ENCODE measurements around the gene ZNF230. TPM values are rescaled to one million over a fixed set of nuclear protein-coding genes. Genes with fewer than 3 reads are reported as not detected.

The ZNF230 gene
- total RNA-seq, result 3.0 and 4.2 TPM in 2 replicates

GRCh38 chr19:44002566-44003460 lies at the start of gene ZNF230:
ZNF230 (plus strand) TSS chr19:44002957; CDS start chr19:44007079, 4,122 bp downstream.

GRCh38 chr19:43983912-43984686 lies 18.7 kb upstream of the ZNF230 start, which contains the start of gene ZNF155:
ZNF155 (plus strand) TSS chr19:43984188; CDS start chr19:43988544, 4,356 bp downstream.

GRCh38 chr19:44025217-44025936 lies 22.6 kb downstream of the ZNF230 start, which contains the start of gene ZNF222:
ZNF222 (plus strand) TSS chr19:44025379; CDS start chr19:44025437, 58 bp downstream.

GRCh38 chr19:44051650-44052402 lies 49.1 kb downstream of the ZNF230 start, which contains the start of gene ZNF223:
ZNF223 (plus strand) TSS chr19:44052036; CDS start chr19:44055177, 3,141 bp downstream.

Other genes with a start within 250 kb of the ZNF230 start
- gene SMG9, start 248.0 kb upstream of the ZNF230 start, total RNA-seq, result 3.8 and 5.4 TPM in 2 replicates
- 0.11 TPM in 1 of 2 replicates, not detected in the other for gene KCNN4, start 222.0 kb upstream of the ZNF230 start, total RNA-seq
- 0.22 and 0.43 TPM in 2 replicates for gene LYPD5, start 200.5 kb upstream of the ZNF230 start, total RNA-seq
- 7.2 and 12.0 TPM in 2 replicates for gene ZNF283, start 175.6 kb upstream of the ZNF230 start, total RNA-seq
- 0.54 and 0.77 TPM in 2 replicates for gene ZNF404, start 119.0 kb upstream of the ZNF230 start, total RNA-seq
- 16.3 and 21.6 TPM in 2 replicates for gene ZNF45, start 67.7 kb upstream of the ZNF230 start, total RNA-seq
- 3.9 and 6.3 TPM in 2 replicates for gene ZNF221, start 51.7 kb upstream of the ZNF230 start, total RNA-seq
- 7.8 and 9.9 TPM in 2 replicates for gene ZNF155, start 18.8 kb upstream of the ZNF230 start, total RNA-seq
- 5.7 and 7.8 TPM in 2 replicates for gene ZNF222, start 22.4 kb downstream of the ZNF230 start, total RNA-seq
- gene ZNF223, start 49.1 kb downstream of the ZNF230 start, total RNA-seq, result 6.0 and 7.3 TPM in 2 replicates
- 2.9 and 3.1 TPM in 2 replicates for gene ZNF284, start 69.2 kb downstream of the ZNF230 start, total RNA-seq
- gene ZNF224, start 91.4 kb downstream of the ZNF230 start, total RNA-seq, result 28.3 and 38.9 TPM in 2 replicates
- gene ZNF225, start 110.4 kb downstream of the ZNF230 start, total RNA-seq, result 5.9 and 7.8 TPM in 2 replicates
- gene ZNF234, start 138.6 kb downstream of the ZNF230 start, total RNA-seq, result 8.0 and 12.5 TPM in 2 replicates
- 14.1 and 15.7 TPM in 2 replicates for gene ZNF226, start 162.1 kb downstream of the ZNF230 start, total RNA-seq
- 16.9 and 24.7 TPM in 2 replicates for gene ZNF227, start 209.6 kb downstream of the ZNF230 start, total RNA-seq

Measured in dermis lymphatic vessel endothelial cell (primary cell).